Endothelial cell (in vitro differentiated cells): ENCODE data around the gene CTDP1. TPM values are rescaled to one million over a fixed set of nuclear protein-coding genes. Genes with fewer than 3 reads are reported as not detected.

Experiments used
- DNase-seq: peaks from one replicate; pipeline ENCODE4 v3.0.0; 2021; ENCODE audit warnings: low spot score
- H3K27ac Mint-ChIP-seq: one replicate; pipeline ENCODE4 v1.8.0; 2021; ENCODE audit warnings: mixed read lengths, inconsistent platforms; ENCODE audit not compliant: unreplicated experiment
- H3K27me3 Mint-ChIP-seq: one replicate; pipeline ENCODE4 v1.8.0; 2021; ENCODE audit warnings: mild to moderate bottlenecking, moderate library complexity, mixed read lengths, inconsistent platforms; ENCODE audit not compliant: unreplicated experiment
- H3K36me3 Mint-ChIP-seq: one replicate; pipeline ENCODE4 v1.8.0; 2021; ENCODE audit warnings: mild to moderate bottlenecking, low read depth, mixed read lengths, inconsistent platforms; ENCODE audit not compliant: unreplicated experiment
- H3K4me1 Mint-ChIP-seq: one replicate; pipeline ENCODE4 v1.8.0; 2021; ENCODE audit warnings: mild to moderate bottlenecking, mixed read lengths, inconsistent platforms; ENCODE audit not compliant: unreplicated experiment
- H3K4me3 Mint-ChIP-seq: one replicate; pipeline ENCODE4 v1.8.0; 2021; ENCODE audit warnings: mild to moderate bottlenecking, mixed read lengths, inconsistent platforms; ENCODE audit not compliant: unreplicated experiment
- H3K9me3 Mint-ChIP-seq: one replicate; pipeline ENCODE4 v1.8.0; 2021; ENCODE audit warnings: mixed read lengths, inconsistent platforms; ENCODE audit not compliant: unreplicated experiment
- CTCF ChIP-seq: fragments of 200-600 bp; sonication (generic); IDR thresholded peaks from one replicate; pipeline ENCODE4 v1.5.0; 2021; ENCODE audit warnings: antibody characterized with exemption; ENCODE audit not compliant: unreplicated experiment
- total RNA-seq: library from RNA; stranded (reverse); fragmentation: NEBNext Ultra II Directional; extraction: Animal tissue kit (Norgen Biotek cat#: 25700); gene quantifications from one replicate; pipeline ENCODE4 v1.2.1, GENCODE V29; 2021; ENCODE audit not compliant: unreplicated experiment

CTDP1 gene
- total RNA-seq, 1 donor from 2014 or later = 34.2 TPM

GRCh38 chr18:79732721-79733025, 53.1 kb downstream of the CTDP1 start:
- H3K27me3 Mint-ChIP-seq = peaks cover 7% of the 10 kb centered on the region
- peaks cover 2% of the 10 kb centered on the region for H3K4me1 Mint-ChIP-seq
- H3K4me3 Mint-ChIP-seq = no peak overlapping the region
- H3K9me3 Mint-ChIP-seq = no peaks in the 10 kb centered on the region
- no peak overlapping the region for H3K27ac Mint-ChIP-seq
- no peak for DNase-seq
- no peak for TF ChIP-seq CTCF
- peaks cover 70% of the 10 kb centered on the region for H3K36me3 Mint-ChIP-seq

- H3K4me1 Mint-ChIP-seq = peaks cover 2% of the 10 kb centered on the region
- H3K27ac Mint-ChIP-seq = peak overlapping the region; percentile 6
- no peak for DNase-seq
- peaks cover 65% of the 10 kb centered on the region for H3K36me3 Mint-ChIP-seq
- H3K27me3 Mint-ChIP-seq = peaks cover 7% of the 10 kb centered on the region
- TF ChIP-seq CTCF = no peak
- H3K4me3 Mint-ChIP-seq = peak overlapping the region; percentile 43
- H3K9me3 Mint-ChIP-seq = no peaks in the 10 kb centered on the region
Observed at GRCh38 chr18:79733135-79733701, 53.6 kb downstream of the CTDP1 start.

- H3K36me3 Mint-ChIP-seq = peaks cover 64% of the 10 kb centered on the region
- no peaks in the 10 kb centered on the region for H3K9me3 Mint-ChIP-seq
- DNase-seq = no peak
- H3K4me1 Mint-ChIP-seq = peaks cover 7% of the 10 kb centered on the region
- no peak overlapping the region for H3K27ac Mint-ChIP-seq
- H3K4me3 Mint-ChIP-seq = peak overlapping the region; percentile 78
- TF ChIP-seq CTCF = no peak
- peaks cover 6% of the 10 kb centered on the region for H3K27me3 Mint-ChIP-seq
Observed at GRCh38 chr18:79733986-79734770, 54.6 kb downstream of the CTDP1 start.

DNA sequence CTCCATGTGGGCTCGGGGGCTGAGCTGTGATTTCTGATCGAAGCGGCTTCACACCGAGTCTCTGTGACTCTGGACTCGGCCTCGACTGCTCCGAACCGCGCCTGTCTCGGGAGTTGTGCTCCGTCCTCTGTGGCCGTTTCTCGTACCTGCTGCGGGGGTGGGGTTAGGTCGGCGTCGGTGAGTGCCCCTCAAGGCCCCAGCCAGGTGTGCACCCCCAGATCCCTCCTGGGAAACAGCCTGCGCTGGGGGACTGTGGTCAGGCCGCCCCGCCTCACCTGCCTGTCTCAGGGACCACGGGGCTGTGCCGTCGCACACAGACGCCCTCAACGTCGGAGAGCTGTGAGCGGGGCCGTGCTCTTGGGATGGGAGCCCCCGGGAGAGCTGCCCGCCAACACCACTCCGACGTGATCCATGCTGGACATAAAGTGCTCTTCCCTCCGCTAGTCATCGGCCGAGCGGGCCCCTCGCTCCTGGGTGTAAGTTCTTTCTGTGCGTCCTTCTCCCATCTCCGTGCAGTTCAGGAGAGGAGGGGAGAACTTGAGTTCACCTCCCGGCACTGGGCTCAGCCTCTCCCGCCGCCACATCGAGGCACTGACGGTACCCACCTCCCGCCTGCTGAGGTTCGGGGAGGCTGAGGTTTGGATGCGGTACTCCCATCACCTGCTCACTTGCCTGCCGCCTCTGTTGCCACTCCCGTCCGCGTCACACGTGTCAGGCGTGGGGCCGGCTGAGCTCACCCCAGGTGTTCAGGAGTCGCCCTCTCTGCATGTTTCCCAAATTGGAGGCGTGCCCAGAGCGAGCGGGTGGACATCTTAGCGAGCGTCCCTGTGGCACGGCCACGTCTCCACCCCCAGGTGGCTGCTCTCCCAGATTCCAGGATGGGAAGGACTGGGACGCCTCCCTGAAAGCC, 55.7 kb downstream of the CTDP1 start:
- H3K36me3 Mint-ChIP-seq = peaks cover 59% of the 10 kb centered on the region
- H3K4me1 Mint-ChIP-seq = peaks cover 7% of the 10 kb centered on the region
- DNase-seq = no peak
- H3K9me3 Mint-ChIP-seq = no peaks in the 10 kb centered on the region
- peaks cover 6% of the 10 kb centered on the region for H3K27me3 Mint-ChIP-seq
- no peak for TF ChIP-seq CTCF
- H3K4me3 Mint-ChIP-seq = no peak overlapping the region
- no peak overlapping the region for H3K27ac Mint-ChIP-seq
